Brain microvascular endothelial cell (primary cell): ENCODE measurements around the gene SGSH.

ENCODE experiments used
- DNase-seq: peaks from one replicate; pipeline ENCODE4 v3.0.0-alpha.2; 2020
- H3K27ac ChIP-seq: fragments of 250-450 bp; sonication (Bioruptor Pico); 2 replicates; pipeline ENCODE4 v1.5.1; 2020; ENCODE audit warnings: mild to moderate bottlenecking, moderate library complexity
- H3K27me3 ChIP-seq: fragments of 250-450 bp; sonication (Bioruptor Pico); replicated peaks from 2 replicates; pipeline ENCODE4 v1.5.1; 2020; ENCODE audit warnings: mild to moderate bottlenecking
- H3K36me3 ChIP-seq: fragments of 250-450 bp; sonication (Bioruptor Pico); replicated peaks from 2 replicates; pipeline ENCODE4 v1.5.1; 2020; ENCODE audit warnings: mild to moderate bottlenecking
- H3K4me3 ChIP-seq: 2 replicates; pipeline ENCODE4 v1.5.1; 2011; ENCODE audit warnings: low read depth, mild to moderate bottlenecking, control low read depth, low read length, moderate library complexity
- in situ Hi-C: cut with HindIII; loops from 2 replicates; pipeline ENCODE4 v1.10.0; 2017; ENCODE audit warnings: low sequenced_read_pairs, low pct_ligation_motif_present
- TF ChIP-seq, protein P1 (sequence below): IDR thresholded peaks from 2 replicates; pipeline ENCODE4 v1.5.1; 2011; ENCODE audit warnings: low read depth, mild to moderate bottlenecking, moderate library complexity, low read length, control low read depth, inconsistent platforms; ENCODE audit errors: missing control alignments

SGSH gene

DNA sequence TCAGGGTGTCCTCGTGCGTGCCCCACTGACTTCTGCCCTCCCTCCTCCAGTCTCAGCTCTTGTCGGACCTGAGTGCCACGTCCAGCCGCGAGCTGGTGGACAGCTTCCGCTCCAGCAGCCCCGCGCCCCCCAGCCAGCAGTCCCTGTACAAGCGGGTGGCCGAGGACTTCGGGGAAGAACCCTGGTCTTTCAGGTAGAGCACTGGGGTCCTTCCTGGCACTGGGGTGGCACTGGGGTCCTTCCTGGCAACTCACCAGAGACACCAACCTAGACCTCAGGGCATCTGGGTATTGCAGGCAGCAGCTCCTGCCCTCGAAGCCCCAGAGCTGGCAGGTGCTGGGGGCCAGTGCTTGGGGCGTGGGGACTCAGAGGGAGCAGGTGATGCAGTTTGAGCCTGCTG, 25.0 kb downstream of the SGSH start:
- in situ Hi-C loops: no loop called here
- H3K4me3 ChIP-seq: no peak overlapping the region

DNA sequence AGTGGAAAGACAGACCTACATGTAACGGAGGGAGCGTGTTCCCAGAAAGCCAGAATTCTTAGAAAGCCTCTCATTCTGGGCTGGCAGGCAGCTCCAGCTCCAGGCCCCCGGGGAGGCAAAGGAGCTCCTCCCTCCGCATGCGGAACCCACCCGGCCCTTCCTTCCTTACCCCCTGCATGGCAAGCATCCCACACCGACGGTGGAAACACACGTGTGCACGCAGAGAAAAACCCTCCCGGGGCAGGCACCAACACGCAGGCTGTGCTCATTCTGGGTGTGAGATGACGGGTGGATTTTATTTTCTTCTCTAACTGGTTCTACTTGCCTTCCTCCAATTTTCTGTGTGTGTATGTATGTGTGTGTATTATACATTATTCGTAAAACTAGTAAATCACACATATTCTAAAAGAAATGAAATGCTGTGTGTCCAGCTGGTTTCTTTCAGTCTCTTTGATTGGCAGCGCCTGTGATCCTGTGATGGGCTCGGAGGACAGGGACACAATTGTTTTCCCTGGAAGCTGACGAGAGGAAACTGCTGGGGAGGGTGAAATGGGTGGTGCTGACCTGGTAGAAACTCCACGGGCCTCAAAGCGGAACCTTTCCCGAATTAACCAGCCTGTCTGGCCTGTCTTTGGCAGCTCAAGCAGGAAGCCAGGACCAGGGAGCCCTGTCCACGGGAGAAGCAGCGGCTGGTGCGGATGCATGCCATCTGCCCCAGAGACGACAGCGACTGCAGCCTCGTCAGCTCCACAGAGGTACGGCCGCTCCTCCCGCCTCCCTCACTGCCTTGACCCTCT, 28.1 kb downstream of the SGSH start:
- in situ Hi-C loops: no loop called here
- no peak overlapping the region for H3K4me3 ChIP-seq
- TF ChIP-seq, protein P1, sequence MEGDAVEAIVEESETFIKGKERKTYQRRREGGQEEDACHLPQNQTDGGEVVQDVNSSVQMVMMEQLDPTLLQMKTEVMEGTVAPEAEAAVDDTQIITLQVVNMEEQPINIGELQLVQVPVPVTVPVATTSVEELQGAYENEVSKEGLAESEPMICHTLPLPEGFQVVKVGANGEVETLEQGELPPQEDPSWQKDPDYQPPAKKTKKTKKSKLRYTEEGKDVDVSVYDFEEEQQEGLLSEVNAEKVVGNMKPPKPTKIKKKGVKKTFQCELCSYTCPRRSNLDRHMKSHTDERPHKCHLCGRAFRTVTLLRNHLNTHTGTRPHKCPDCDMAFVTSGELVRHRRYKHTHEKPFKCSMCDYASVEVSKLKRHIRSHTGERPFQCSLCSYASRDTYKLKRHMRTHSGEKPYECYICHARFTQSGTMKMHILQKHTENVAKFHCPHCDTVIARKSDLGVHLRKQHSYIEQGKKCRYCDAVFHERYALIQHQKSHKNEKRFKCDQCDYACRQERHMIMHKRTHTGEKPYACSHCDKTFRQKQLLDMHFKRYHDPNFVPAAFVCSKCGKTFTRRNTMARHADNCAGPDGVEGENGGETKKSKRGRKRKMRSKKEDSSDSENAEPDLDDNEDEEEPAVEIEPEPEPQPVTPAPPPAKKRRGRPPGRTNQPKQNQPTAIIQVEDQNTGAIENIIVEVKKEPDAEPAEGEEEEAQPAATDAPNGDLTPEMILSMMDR: no peak
- H3K27me3 ChIP-seq: no peaks in the 10 kb centered on the region
- H3K36me3 ChIP-seq: no peaks in the 10 kb centered on the region
- H3K27ac ChIP-seq: no peak overlapping the region
- no peak for DNase-seq

More for the DNA sequence above, 25.0 kb downstream of the SGSH start:
- DNase-seq: no peak
- Histone ChIP-seq H3K27ac (no peak overlapping the region), H3K36me3 (no peaks in the 10 kb centered on the region), H3K27me3 (no peaks in the 10 kb centered on the region)
- TF ChIP-seq, protein P1: no peak

DNA sequence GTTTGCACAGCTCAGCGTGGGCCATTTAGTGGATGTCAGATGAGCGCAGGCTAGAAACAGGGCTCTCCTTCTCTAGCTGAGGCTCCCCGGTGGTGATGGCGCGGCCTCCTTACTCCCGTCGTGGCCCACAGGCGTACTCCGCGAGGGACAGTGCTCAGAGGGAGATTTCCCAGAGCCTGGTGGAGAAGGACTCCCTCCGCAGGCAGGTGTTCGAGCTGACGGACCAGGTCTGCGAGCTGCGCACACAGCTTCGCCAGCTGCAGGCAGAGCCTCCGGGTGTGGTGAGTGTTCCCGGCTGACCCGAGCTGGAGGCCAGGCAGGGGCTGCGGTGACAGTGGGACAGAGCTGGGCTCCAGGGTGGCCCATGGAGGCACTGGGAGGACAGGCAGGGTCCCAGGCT, 28.9 kb downstream of the SGSH start:
- Histone ChIP-seq H3K4me3 (no peak overlapping the region), H3K27ac (no peak overlapping the region), H3K36me3 (no peaks in the 10 kb centered on the region), H3K27me3 (no peaks in the 10 kb centered on the region)
- TF ChIP-seq, protein P1: no peak
- in situ Hi-C loops: no loop called here
- no peak for DNase-seq

DNA sequence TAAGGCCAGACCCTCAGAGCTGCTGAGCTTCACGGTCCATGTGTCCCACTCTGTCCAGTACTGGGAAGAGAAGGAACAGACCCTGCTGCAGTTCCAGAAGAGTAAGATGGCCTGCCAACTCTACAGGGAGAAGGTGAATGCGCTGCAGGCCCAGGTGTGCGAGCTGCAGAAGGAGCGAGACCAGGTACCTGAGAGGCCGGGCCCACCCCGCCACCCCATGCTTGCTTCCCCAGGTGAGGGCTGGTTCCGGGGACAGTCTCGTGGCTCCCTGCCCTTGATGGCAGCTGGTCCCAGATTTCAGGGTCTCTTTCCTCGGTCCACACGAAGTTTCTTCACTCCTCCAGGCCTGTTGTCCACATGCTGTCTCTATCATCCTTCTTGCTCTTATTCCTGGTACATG, 29.4 kb downstream of the SGSH start:
- TF ChIP-seq, protein P1: no peak
- in situ Hi-C loops: no loop called here
- Histone ChIP-seq H3K27ac (no peak overlapping the region), H3K27me3 (no peaks in the 10 kb centered on the region), H3K36me3 (no peaks in the 10 kb centered on the region), H3K4me3 (no peak overlapping the region)
- no peak for DNase-seq

DNA sequence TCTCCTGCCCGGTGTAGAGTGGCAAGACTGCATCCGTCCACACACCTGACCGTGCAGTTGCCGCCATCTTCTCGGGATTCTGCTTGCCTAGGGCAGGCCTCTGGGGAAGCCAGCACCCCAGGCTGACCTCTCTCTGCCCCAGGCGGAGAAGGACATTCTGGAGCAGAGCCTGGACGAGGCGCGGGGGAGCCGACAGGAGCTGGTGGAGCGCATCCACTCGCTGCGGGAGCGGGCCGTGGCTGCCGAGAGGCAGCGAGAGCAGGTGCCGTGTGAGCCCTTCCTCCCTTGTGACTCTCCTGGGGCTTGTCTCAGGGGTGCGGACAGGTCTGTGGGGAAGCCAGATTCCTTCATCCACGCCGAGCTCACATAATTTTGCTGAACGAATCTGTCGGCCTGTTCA, 30.5 kb downstream of the SGSH start:
- DNase-seq: no peak
- no peak overlapping the region for H3K27ac ChIP-seq
- no peak overlapping the region for H3K4me3 ChIP-seq
- H3K27me3 ChIP-seq: no peaks in the 10 kb centered on the region
- no peaks in the 10 kb centered on the region for H3K36me3 ChIP-seq
- in situ Hi-C loops: no loop called here
- TF ChIP-seq, protein P1: no peak

DNA sequence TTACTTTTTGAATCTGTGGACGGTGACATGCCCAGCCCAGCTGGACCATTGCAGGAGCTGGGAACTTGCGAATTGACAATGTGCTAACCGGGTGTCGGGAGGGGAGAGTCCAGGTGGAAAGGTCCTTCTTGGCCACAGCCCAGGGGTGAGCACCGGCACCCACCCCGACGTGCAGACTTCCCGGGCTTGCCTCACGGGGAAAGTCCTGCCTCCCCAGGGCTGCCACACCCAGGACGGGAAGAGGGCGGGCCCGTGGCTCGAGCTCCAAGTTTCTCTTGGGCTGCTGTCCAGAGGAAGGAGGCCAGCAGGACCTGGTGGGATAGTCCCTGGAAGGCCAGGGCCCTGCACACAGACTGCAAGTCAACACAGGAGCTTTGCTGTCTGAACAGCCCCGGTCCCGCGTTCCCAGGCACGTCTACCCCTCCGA, 32.6 kb downstream of the SGSH start:
- H3K4me3 ChIP-seq: no peak overlapping the region
- no peaks in the 10 kb centered on the region for H3K27me3 ChIP-seq
- H3K27ac ChIP-seq: no peak overlapping the region
- DNase-seq: no peak
- in situ Hi-C loops: no loop called here
- TF ChIP-seq, protein P1: no peak
- H3K36me3 ChIP-seq: no peaks in the 10 kb centered on the region
